ENCODE data around the gene ERN2. TPM values are rescaled to one million over a fixed set of nuclear protein-coding genes. Genes with fewer than 3 reads are reported as not detected.
"Not testable (repeated sequence)": the region's sequence is repeated elsewhere in the genome, so short reads cannot be mapped to it uniquely, and the experiment has no call there.

The ERN2 gene
- total and polyA plus RNA-seq, 2 experiments from 2014 or later: 0.46 to 0.97 TPM

- peaks cover 12% of the 10 kb centered on the region for H3K27me3 ChIP-seq
- no peak overlapping the region for H3K4me3 ChIP-seq
- no peaks in the 10 kb centered on the region for H3K9me2 ChIP-seq (replicated peaks; ENCODE audit: insufficient read depth)
- WGBS (ENCODE audit: low lambda C conversion rate, missing lambda C conversion rate): 88% methylated on average over 2 of the region's 2 CpGs
- no peak overlapping the region for H3K4me2 ChIP-seq
- H3K27ac ChIP-seq: no peak overlapping the region
- no peak overlapping the region for H2AFZ ChIP-seq
- H3K9me3 ChIP-seq (ENCODE audit: low read depth): no peaks in the 10 kb centered on the region
- H3K79me2 ChIP-seq: no peaks in the 10 kb centered on the region
- TF ChIP-seq EZH2phosphoT487 (IDR thresholded peaks at IDR 0.05; ENCODE audit: low read depth, severe bottlenecking, unreplicated experiment) (no peak), EZH2 (IDR thresholded peaks at IDR 0.05; ENCODE audit: borderline replicate concordance) (no peak)
- TF ChIP-seq, protein P1, sequence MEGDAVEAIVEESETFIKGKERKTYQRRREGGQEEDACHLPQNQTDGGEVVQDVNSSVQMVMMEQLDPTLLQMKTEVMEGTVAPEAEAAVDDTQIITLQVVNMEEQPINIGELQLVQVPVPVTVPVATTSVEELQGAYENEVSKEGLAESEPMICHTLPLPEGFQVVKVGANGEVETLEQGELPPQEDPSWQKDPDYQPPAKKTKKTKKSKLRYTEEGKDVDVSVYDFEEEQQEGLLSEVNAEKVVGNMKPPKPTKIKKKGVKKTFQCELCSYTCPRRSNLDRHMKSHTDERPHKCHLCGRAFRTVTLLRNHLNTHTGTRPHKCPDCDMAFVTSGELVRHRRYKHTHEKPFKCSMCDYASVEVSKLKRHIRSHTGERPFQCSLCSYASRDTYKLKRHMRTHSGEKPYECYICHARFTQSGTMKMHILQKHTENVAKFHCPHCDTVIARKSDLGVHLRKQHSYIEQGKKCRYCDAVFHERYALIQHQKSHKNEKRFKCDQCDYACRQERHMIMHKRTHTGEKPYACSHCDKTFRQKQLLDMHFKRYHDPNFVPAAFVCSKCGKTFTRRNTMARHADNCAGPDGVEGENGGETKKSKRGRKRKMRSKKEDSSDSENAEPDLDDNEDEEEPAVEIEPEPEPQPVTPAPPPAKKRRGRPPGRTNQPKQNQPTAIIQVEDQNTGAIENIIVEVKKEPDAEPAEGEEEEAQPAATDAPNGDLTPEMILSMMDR (IDR thresholded peaks at IDR 0.05; ENCODE audit: poor library complexity): no peak
- no peak for DNase-seq (ENCODE audit: low spot score)
- no peaks in the 10 kb centered on the region for H3K4me1 ChIP-seq (ENCODE audit: insufficient read depth)
- H4K20me1 ChIP-seq (ENCODE audit: insufficient read depth, poor library complexity, severe bottlenecking): no peaks in the 10 kb centered on the region
- H3K36me3 ChIP-seq (replicated peaks; ENCODE audit: insufficient read depth, low read depth): no peaks in the 10 kb centered on the region
These were observed 28.8 kb upstream of the ERN2 start for GRCh38 chr16:23741675-23742303.

- TF ChIP-seq EZH2phosphoT487 (IDR thresholded peaks at IDR 0.05; ENCODE audit: low read depth, severe bottlenecking, unreplicated experiment) (no peak), EZH2 (IDR thresholded peaks at IDR 0.05; ENCODE audit: borderline replicate concordance) (no peak)
- TF ChIP-seq, protein P1 (IDR thresholded peaks at IDR 0.05; ENCODE audit: poor library complexity): no peak
- no peaks in the 10 kb centered on the region for H3K9me2 ChIP-seq (replicated peaks; ENCODE audit: insufficient read depth)
- no peaks in the 10 kb centered on the region for H3K36me3 ChIP-seq (replicated peaks; ENCODE audit: insufficient read depth, low read depth)
- no peak overlapping the region for H3K27ac ChIP-seq
- H3K79me2 ChIP-seq: no peaks in the 10 kb centered on the region
- no peak overlapping the region for H2AFZ ChIP-seq
- no peaks in the 10 kb centered on the region for H3K9me3 ChIP-seq (ENCODE audit: low read depth)
- H4K20me1 ChIP-seq (ENCODE audit: insufficient read depth, poor library complexity, severe bottlenecking): no peaks in the 10 kb centered on the region
- H3K4me2 ChIP-seq: no peak overlapping the region
- H3K4me3 ChIP-seq: no peak overlapping the region
- DNase-seq (ENCODE audit: low spot score): no peak
- WGBS (ENCODE audit: low lambda C conversion rate, missing lambda C conversion rate): 82% methylated on average over 1 of the region's 1 CpG
- H3K4me1 ChIP-seq (ENCODE audit: insufficient read depth): no peaks in the 10 kb centered on the region
- H3K27me3 ChIP-seq: peaks cover 7% of the 10 kb centered on the region
These were observed 26.5 kb upstream of the ERN2 start for GRCh38 chr16:23739516-23739915.

- H3K4me2 ChIP-seq; H4K20me1 ChIP-seq (ENCODE audit: insufficient read depth, poor library complexity, severe bottlenecking); H3K36me3 ChIP-seq (replicated peaks; ENCODE audit: insufficient read depth, low read depth); H3K9me3 ChIP-seq (ENCODE audit: low read depth); H2AFZ ChIP-seq; DNase-seq (ENCODE audit: low spot score); H3K79me2 ChIP-seq; H3K27me3 ChIP-seq; H3K9me2 ChIP-seq (replicated peaks; ENCODE audit: insufficient read depth); H3K27ac ChIP-seq; H3K4me1 ChIP-seq (ENCODE audit: insufficient read depth); H3K4me3 ChIP-seq: not testable (repeated sequence)
- 91% methylated on average over 1 of the region's 1 CpG for whole genome bisulfite sequencing (ENCODE audit: low lambda C conversion rate, missing lambda C conversion rate)
These were observed 24.5 kb upstream of the ERN2 start for GRCh38 chr16:23737423-23738028.

GRCh38 chr16:23734176-23734893, 21.3 kb upstream of the ERN2 start:
- H3K36me3 ChIP-seq (replicated peaks; ENCODE audit: insufficient read depth, low read depth): no peaks in the 10 kb centered on the region
- no peaks in the 10 kb centered on the region for H3K9me3 ChIP-seq (ENCODE audit: low read depth)
- H3K4me3 ChIP-seq: no peak overlapping the region
- no peaks in the 10 kb centered on the region for H3K9me2 ChIP-seq (replicated peaks; ENCODE audit: insufficient read depth)
- no peaks in the 10 kb centered on the region for H3K79me2 ChIP-seq
- DNase-seq (ENCODE audit: low spot score): no peak
- no peaks in the 10 kb centered on the region for H3K4me1 ChIP-seq (ENCODE audit: insufficient read depth)
- no peaks in the 10 kb centered on the region for H4K20me1 ChIP-seq (ENCODE audit: insufficient read depth, poor library complexity, severe bottlenecking)
- H3K4me2 ChIP-seq: no peak overlapping the region
- no peak overlapping the region for H3K27ac ChIP-seq
- WGBS (ENCODE audit: low lambda C conversion rate, missing lambda C conversion rate): 87% methylated on average over 19 of the region's 19 CpGs
- TF ChIP-seq, protein P1 (IDR thresholded peaks at IDR 0.05; ENCODE audit: poor library complexity): no peak
- no peak for TF ChIP-seq EZH2phosphoT487 (IDR thresholded peaks at IDR 0.05; ENCODE audit: low read depth, severe bottlenecking, unreplicated experiment)
- no peak for TF ChIP-seq EZH2 (IDR thresholded peaks at IDR 0.05; ENCODE audit: borderline replicate concordance)
- H2AFZ ChIP-seq: no peak overlapping the region
- H3K27me3 ChIP-seq: no peaks in the 10 kb centered on the region

All from hepatocyte (in vitro differentiated cells).